Measurements from ENCODE around the gene ARID5A. TPM values are rescaled to one million over a fixed set of nuclear protein-coding genes. Genes with fewer than 3 reads are reported as not detected.

ARID5A gene
- total and polyA plus RNA-seq, 2 of the 13 experiments (the other 11 are each of a cell fraction or from before 2014, with no cell fraction given), result 6.0 to 9.5 TPM

DNA sequence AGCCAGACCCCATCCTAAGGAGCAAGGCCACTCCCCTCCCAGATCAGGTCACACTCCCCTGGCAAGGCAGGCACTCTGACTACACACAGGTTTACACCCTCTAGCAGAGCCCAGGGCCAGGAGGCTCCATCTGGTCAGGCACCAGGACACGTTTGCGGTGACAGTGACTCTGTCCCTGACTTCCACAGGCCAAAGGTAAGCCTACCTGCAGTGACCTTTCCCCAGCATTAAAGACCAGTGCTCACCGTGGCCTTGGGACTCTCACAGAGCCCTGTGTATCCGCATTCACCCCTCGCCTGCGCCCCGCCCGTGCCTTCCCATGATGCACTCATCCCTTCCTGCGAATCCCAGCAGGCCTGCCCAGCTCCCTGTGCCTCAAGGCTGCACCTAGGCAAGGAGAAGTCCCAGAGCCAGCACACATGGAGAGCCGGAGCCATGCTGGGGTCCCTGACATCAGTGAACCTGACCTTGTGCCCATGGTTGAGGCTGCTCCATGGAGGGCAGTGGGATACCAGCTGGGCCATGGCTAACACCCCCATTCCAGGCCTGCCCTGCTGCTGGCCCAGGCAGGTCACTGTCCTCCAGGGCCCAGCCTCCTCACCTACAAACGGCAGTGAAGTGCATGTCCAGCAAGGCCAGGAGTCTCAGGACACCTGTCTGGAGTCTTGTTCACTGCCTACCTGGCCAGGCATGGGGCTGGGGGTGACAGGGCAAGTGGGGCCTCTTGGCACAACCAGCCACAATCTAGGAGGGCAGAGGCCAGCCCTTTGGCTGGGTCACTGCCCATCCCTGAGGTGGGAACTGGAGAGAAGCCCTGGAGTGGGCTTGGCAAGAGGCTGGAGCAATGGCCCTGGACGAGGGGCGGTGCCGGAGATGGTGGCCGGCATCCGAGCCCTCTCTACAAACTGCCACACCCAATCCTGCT, 34.4 kb upstream of the ARID5A start (continued):
- TF ChIP-seq ZNF543 (CRISPR knock-in tag; IDR thresholded peaks at IDR 0.05) (peak; percentile 46; the same call in 1 of the 2 replicates), BCL6 (CRISPR knock-in tag; IDR thresholded peaks at IDR 0.05) (no peak; the same call in 1 of the 2 replicates), ZMAT3 (CRISPR knock-in tag; conservative IDR thresholded peaks at IDR 0.05) (no peak), NR3C1 (CRISPR knock-in tag; IDR thresholded peaks at IDR 0.05) (no peak), FOSL2 (CRISPR knock-in tag; IDR thresholded peaks at IDR 0.05) (no peak), GTF3A (CRISPR knock-in tag; conservative IDR thresholded peaks at IDR 0.05) (no peak), ZNF501 (CRISPR knock-in tag; IDR thresholded peaks at IDR 0.05) (peak; percentile 60; the same call in 1 of the 2 replicates), NFE2L2 (IDR thresholded peaks at IDR 0.05; ENCODE audit: low read length) (no peak), ATRX (CRISPR knock-in tag; IDR thresholded peaks at IDR 0.05; ENCODE audit: borderline replicate concordance) (no peak), ZSCAN29 (CRISPR knock-in tag; conservative IDR thresholded peaks at IDR 0.05) (0 out of 2 replicates have a peak, but pooled peaks have one; percentile 44), ZNF598 (CRISPR knock-in tag; IDR thresholded peaks at IDR 0.05; ENCODE audit: borderline replicate concordance) (no peak)
- TF ChIP-seq, protein P1, sequence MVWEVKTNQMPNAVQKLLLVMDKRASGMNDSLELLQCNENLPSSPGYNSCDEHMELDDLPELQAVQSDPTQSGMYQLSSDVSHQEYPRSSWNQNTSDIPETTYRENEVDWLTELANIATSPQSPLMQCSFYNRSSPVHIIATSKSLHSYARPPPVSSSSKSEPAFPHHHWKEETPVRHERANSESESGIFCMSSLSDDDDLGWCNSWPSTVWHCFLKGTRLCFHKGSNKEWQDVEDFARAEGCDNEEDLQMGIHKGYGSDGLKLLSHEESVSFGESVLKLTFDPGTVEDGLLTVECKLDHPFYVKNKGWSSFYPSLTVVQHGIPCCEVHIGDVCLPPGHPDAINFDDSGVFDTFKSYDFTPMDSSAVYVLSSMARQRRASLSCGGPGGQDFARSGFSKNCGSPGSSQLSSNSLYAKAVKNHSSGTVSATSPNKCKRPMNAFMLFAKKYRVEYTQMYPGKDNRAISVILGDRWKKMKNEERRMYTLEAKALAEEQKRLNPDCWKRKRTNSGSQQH (CRISPR knock-in tag; IDR thresholded peaks at IDR 0.05; ENCODE audit: low read depth), result no peak
- TF ChIP-seq, protein P2, sequence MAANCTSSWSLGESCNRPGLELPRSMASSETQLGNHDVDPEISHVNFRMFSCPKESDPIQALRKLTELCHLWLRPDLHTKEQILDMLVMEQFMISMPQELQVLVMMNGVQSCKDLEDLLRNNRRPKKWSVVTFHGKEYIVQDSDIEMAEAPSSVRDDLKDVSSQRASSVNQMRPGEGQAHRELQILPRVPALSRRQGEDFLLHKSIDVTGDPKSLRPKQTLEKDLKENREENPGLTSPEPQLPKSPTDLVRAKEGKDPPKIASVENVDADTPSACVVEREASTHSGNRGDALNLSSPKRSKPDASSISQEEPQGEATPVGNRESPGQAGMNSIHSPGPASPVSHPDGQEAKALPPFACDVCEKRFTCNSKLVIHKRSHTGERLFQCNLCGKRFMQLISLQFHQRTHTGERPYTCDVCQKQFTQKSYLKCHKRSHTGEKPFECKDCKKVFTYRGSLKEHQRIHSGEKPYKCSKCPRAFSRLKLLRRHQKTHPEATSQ (CRISPR knock-in tag; IDR thresholded peaks at IDR 0.05; ENCODE audit: borderline replicate concordance), result no peak
- TF ChIP-seq, protein P3, sequence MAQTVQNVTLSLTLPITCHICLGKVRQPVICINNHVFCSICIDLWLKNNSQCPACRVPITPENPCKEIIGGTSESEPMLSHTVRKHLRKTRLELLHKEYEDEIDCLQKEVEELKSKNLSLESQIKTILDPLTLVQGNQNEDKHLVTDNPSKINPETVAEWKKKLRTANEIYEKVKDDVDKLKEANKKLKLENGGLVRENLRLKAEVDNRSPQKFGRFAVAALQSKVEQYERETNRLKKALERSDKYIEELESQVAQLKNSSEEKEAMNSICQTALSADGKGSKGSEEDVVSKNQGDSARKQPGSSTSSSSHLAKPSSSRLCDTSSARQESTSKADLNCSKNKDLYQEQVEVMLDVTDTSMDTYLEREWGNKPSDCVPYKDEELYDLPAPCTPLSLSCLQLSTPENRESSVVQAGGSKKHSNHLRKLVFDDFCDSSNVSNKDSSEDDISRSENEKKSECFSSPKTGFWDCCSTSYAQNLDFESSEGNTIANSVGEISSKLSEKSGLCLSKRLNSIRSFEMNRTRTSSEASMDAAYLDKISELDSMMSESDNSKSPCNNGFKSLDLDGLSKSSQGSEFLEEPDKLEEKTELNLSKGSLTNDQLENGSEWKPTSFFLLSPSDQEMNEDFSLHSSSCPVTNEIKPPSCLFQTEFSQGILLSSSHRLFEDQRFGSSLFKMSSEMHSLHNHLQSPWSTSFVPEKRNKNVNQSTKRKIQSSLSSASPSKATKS (CRISPR knock-in tag; IDR thresholded peaks at IDR 0.05), result no peak
- TF ChIP-seq, protein P4, sequence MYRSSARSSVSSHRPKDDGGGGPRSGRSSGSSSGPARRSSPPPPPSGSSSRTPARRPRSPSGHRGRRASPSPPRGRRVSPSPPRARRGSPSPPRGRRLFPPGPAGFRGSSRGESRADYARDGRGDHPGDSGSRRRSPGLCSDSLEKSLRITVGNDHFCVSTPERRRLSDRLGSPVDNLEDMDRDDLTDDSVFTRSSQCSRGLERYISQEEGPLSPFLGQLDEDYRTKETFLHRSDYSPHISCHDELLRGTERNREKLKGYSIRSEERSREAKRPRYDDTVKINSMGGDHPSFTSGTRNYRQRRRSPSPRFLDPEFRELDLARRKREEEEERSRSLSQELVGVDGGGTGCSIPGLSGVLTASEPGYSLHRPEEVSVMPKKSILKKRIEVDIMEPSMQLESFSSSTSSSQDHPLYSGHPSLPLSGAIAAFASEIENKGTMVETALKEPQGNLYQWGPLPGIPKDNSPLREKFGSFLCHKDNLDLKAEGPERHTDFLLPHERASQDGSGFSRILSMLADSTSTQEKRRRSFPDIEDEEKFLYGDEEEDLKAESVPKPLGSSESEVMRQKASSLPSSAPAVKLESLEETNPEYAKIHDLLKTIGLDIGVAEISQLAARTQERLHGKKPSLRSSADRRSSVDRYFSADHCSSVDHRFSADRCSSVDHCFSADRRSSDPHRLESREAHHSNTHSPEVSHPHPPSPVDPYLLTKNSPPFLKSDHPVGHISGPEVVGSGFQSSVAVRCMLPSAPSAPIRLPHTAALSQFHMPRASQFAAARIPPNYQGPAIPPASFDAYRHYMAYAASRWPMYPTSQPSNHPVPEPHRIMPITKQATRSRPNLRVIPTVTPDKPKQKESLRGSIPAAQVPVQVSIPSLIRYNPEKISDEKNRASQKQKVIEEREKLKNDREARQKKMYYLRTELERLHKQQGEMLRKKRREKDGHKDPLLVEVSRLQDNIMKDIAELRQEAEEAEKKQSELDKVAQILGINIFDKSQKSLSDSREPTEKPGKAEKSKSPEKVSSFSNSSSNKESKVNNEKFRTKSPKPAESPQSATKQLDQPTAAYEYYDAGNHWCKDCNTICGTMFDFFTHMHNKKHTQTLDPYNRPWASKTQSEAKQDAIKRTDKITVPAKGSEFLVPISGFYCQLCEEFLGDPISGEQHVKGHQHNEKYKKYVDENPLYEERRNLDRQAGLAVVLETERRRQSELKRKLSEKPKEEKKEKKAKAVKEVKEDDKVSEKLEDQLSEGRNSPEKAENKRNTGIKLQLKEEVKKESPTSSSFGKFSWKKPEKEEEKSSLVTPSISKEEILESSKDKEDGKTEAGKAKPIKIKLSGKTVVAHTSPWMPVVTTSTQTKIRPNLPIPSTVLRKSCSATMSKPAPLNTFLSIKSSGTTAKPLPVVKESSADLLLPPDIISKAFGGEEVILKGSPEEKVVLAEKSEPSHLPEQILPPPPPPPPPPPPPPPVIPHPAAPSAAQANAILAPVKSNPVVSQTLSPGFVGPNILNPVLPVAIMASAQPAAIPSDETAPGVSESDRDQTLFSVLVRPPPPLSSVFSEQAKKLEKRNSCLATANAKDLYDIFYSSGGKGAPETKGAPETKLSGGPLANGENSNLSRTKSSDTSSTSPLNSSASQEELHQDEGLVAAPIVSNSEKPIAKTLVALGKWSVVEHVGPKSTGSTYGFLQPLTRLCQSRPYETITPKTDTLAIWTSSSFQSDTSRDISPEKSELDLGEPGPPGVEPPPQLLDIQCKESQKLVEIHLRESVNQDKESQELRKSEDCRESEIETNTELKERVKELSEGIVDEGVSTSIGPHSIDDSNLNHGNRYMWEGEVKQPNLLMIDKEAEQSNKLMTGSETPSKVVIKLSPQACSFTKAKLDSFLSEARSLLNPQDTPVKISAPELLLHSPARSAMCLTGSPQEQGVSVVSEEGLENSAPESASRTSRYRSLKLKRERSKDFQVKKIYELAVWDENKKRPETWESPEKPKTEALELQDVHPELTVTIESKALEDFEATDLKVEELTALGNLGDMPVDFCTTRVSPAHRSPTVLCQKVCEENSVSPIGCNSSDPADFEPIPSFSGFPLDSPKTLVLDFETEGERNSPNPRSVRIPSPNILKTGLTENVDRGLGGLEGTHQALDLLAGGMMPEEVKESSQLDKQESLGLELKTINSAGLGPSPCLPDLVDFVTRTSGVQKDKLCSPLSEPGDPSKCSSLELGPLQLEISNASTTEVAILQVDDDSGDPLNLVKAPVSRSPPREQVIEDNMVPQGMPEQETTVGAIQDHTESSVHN (CRISPR knock-in tag; IDR thresholded peaks at IDR 0.05), result no peak
